Dendritic cell treated with granulocyte-macrophage colony-stimulating factor and Interleukin-4, amounts not matched to agents 40 ng/mL and 50 ng/mL, for 4 days (primary cell): ENCODE measurements around the gene CDC42BPA.
A peak's percentile ranks its signal among the peaks of the same experiment; 100 is the strongest.

ENCODE experiments used
- H3K27ac Mint-ChIP-seq: one replicate; pipeline ENCODE4 v1.8.0; 2022; ENCODE audit warnings: mild to moderate bottlenecking, mixed read lengths
- H3K27me3 Mint-ChIP-seq: one replicate; pipeline ENCODE4 v1.8.0; 2022; ENCODE audit warnings: mild to moderate bottlenecking, mixed read lengths
- H3K36me3 Mint-ChIP-seq: one replicate; pipeline ENCODE4 v1.8.0; 2022; ENCODE audit warnings: low read depth, mixed read lengths
- H3K4me1 Mint-ChIP-seq: one replicate; pipeline ENCODE4 v1.8.0; 2022; ENCODE audit warnings: low read depth, mixed read lengths
- H3K4me3 Mint-ChIP-seq: one replicate; pipeline ENCODE4 v1.8.0; 2022; ENCODE audit warnings: mild to moderate bottlenecking, moderate library complexity, mixed read lengths
- H3K9me3 Mint-ChIP-seq: one replicate; pipeline ENCODE4 v1.8.0; 2022; ENCODE audit warnings: mixed read lengths
- intact Hi-C: fragments of 100-400 bp; cut with micrococcal nuclease; formaldehyde crosslinking; loops from one replicate; pipeline ENCODE4 v1.15.0; 2022

The CDC42BPA gene

GRCh38 chr1:226979517-226980121 lies 338.7 kb downstream of the CDC42BPA start:
- H3K27ac Mint-ChIP-seq = no peak overlapping the region
- no peaks in the 10 kb centered on the region for H3K9me3 Mint-ChIP-seq
- no peaks in the 10 kb centered on the region for H3K27me3 Mint-ChIP-seq
- intact Hi-C loops = no loop called here
- H3K36me3 Mint-ChIP-seq = peaks cover 100% of the 10 kb centered on the region
- no peak overlapping the region for H3K4me3 Mint-ChIP-seq
- no peaks in the 10 kb centered on the region for H3K4me1 Mint-ChIP-seq

- no peak overlapping the region for H3K4me3 Mint-ChIP-seq
- H3K9me3 Mint-ChIP-seq = no peaks in the 10 kb centered on the region
- intact Hi-C loops = no loop called here
- H3K36me3 Mint-ChIP-seq = peaks cover 100% of the 10 kb centered on the region
- no peak overlapping the region for H3K27ac Mint-ChIP-seq
- peaks cover 4% of the 10 kb centered on the region for H3K4me1 Mint-ChIP-seq
- no peaks in the 10 kb centered on the region for H3K27me3 Mint-ChIP-seq
Observed at GRCh38 chr1:226979115-226979516, 339.2 kb downstream of the CDC42BPA start.

- H3K4me3 Mint-ChIP-seq = no peak overlapping the region
- H3K36me3 Mint-ChIP-seq = peaks cover 97% of the 10 kb centered on the region
- no peaks in the 10 kb centered on the region for H3K9me3 Mint-ChIP-seq
- intact Hi-C loops = no loop called here
- H3K27ac Mint-ChIP-seq = no peak overlapping the region
- H3K27me3 Mint-ChIP-seq = no peaks in the 10 kb centered on the region
- H3K4me1 Mint-ChIP-seq = peaks cover 9% of the 10 kb centered on the region
Observed at GRCh38 chr1:226978432-226979114, 339.7 kb downstream of the CDC42BPA start.

GRCh38 chr1:226977643-226978431 lies 340.5 kb downstream of the CDC42BPA start:
- Mint-ChIP-seq H3K4me3 (no peak overlapping the region), H3K36me3 (peaks cover 90% of the 10 kb centered on the region), H3K9me3 (no peaks in the 10 kb centered on the region), H3K27me3 (no peaks in the 10 kb centered on the region), H3K4me1 (peaks cover 9% of the 10 kb centered on the region), H3K27ac (no peak overlapping the region)
- intact Hi-C loops = no loop called here

- Mint-ChIP-seq H3K9me3 (peaks cover 2% of the 10 kb centered on the region), H3K27me3 (no peaks in the 10 kb centered on the region), H3K4me1 (peaks cover 10% of the 10 kb centered on the region), H3K27ac (no peak overlapping the region), H3K4me3 (no peak overlapping the region), H3K36me3 (peaks cover 85% of the 10 kb centered on the region)
- intact Hi-C loops = no loop called here
Observed at GRCh38 chr1:226976978-226977642, 341.2 kb downstream of the CDC42BPA start.

GRCh38 chr1:226976276-226976977 lies 341.9 kb downstream of the CDC42BPA start:
- H3K4me1 Mint-ChIP-seq = peaks cover 16% of the 10 kb centered on the region
- intact Hi-C loops = no loop called here
- H3K27ac Mint-ChIP-seq = no peak overlapping the region
- peaks cover 8% of the 10 kb centered on the region for H3K9me3 Mint-ChIP-seq
- no peak overlapping the region for H3K4me3 Mint-ChIP-seq
- peaks cover 85% of the 10 kb centered on the region for H3K36me3 Mint-ChIP-seq
- H3K27me3 Mint-ChIP-seq = no peaks in the 10 kb centered on the region

- Mint-ChIP-seq H3K36me3 (peaks cover 81% of the 10 kb centered on the region), H3K27me3 (no peaks in the 10 kb centered on the region)
Observed at GRCh38 chr1:226975259-226976250, 342.7 kb downstream of the CDC42BPA start.

GRCh38 chr1:226974544-226975258 lies 343.6 kb downstream of the CDC42BPA start:
- intact Hi-C loops = no loop called here
- Mint-ChIP-seq H3K4me1 (peaks cover 16% of the 10 kb centered on the region), H3K9me3 (peaks cover 10% of the 10 kb centered on the region), H3K27me3 (no peaks in the 10 kb centered on the region), H3K27ac (peak overlapping the region; percentile 32), H3K36me3 (peaks cover 78% of the 10 kb centered on the region), H3K4me3 (no peak overlapping the region)

More at GRCh38 chr1:226975259-226976250, 342.7 kb downstream of the CDC42BPA start:
- H3K4me1 Mint-ChIP-seq = peaks cover 16% of the 10 kb centered on the region
- peaks cover 10% of the 10 kb centered on the region for H3K9me3 Mint-ChIP-seq
- no peak overlapping the region for H3K4me3 Mint-ChIP-seq
- H3K27ac Mint-ChIP-seq = no peak overlapping the region
- intact Hi-C loops = no loop called here

- Mint-ChIP-seq H3K4me1 (peaks cover 16% of the 10 kb centered on the region), H3K9me3 (peaks cover 10% of the 10 kb centered on the region), H3K4me3 (no peak overlapping the region), H3K27ac (peak overlapping the region; percentile 32), H3K27me3 (no peaks in the 10 kb centered on the region), H3K36me3 (peaks cover 78% of the 10 kb centered on the region)
- intact Hi-C loops = no loop called here
Observed at GRCh38 chr1:226973898-226974543, 344.3 kb downstream of the CDC42BPA start.

GRCh38 chr1:226973371-226973897 lies 344.9 kb downstream of the CDC42BPA start:
- no peak overlapping the region for H3K4me3 Mint-ChIP-seq
- intact Hi-C loops = no loop called here
- peaks cover 10% of the 10 kb centered on the region for H3K9me3 Mint-ChIP-seq
- H3K4me1 Mint-ChIP-seq = peaks cover 16% of the 10 kb centered on the region
- no peaks in the 10 kb centered on the region for H3K27me3 Mint-ChIP-seq
- H3K27ac Mint-ChIP-seq = peak overlapping the region; percentile 34
- H3K36me3 Mint-ChIP-seq = peaks cover 78% of the 10 kb centered on the region

- peaks cover 10% of the 10 kb centered on the region for H3K9me3 Mint-ChIP-seq
- H3K27ac Mint-ChIP-seq = peak overlapping the region; percentile 34
- H3K4me1 Mint-ChIP-seq = peaks cover 16% of the 10 kb centered on the region
- no peak overlapping the region for H3K4me3 Mint-ChIP-seq
- intact Hi-C loops = no loop called here
- peaks cover 78% of the 10 kb centered on the region for H3K36me3 Mint-ChIP-seq
- no peaks in the 10 kb centered on the region for H3K27me3 Mint-ChIP-seq
Observed at GRCh38 chr1:226972931-226973330, 345.4 kb downstream of the CDC42BPA start.
